Ascending aorta (tissue), 2 donors: Measurements from ENCODE around the gene C10orf105. TPM values are rescaled to one million over a fixed set of nuclear protein-coding genes. Genes with fewer than 3 reads are reported as not detected.

Source experiments
- DNase-seq, 2 donors: peaks; one replicate each; pipeline ENCODE4 v3.0.0-alpha.2; 2019; ENCODE audit warnings: low spot score in 2 of 2
- H3K27ac ChIP-seq, 2 donors: fragments of 200-600 bp; sonication (generic); one replicate each; pipeline ENCODE4 v1.5.1; 2016 to 2017; ENCODE audit warnings: mild to moderate bottlenecking in 1 of 2
- H3K27me3 ChIP-seq: fragments of 200-600 bp; sonication (generic); one replicate; pipeline ENCODE4 v1.5.1; 2017
- H3K36me3 ChIP-seq, 2 donors: fragments of 200-600 bp; sonication (generic); one replicate each; pipeline ENCODE4 v1.5.1; 2016
- H3K4me1 ChIP-seq, 2 donors: fragments of 200-600 bp; sonication (generic); one replicate each; pipeline ENCODE4 v1.5.1; 2016 to 2017; ENCODE audit warnings: mild to moderate bottlenecking in 1 of 2
- H3K4me3 ChIP-seq, 2 donors: fragments of 200-600 bp; sonication (generic); one replicate each; pipeline ENCODE4 v1.5.1; 2016 to 2017; ENCODE audit warnings: mild to moderate bottlenecking in 1 of 2
- H3K9me3 ChIP-seq, 2 donors: fragments of 200-600 bp; sonication (generic); one replicate each; pipeline ENCODE4 v1.5.1; 2016
- CTCF ChIP-seq, 3 experiments: fragments of 200-600 bp in 2 of 3; fragments of 450-650 bp in 1 of 3; sonication (generic) in 2 of 3; IDR thresholded peaks; one replicate each; pipeline ENCODE4 v1.5.1; 2016 to 2019; ENCODE audit warnings: antibody characterized with exemption in 3 of 3, mild to moderate bottlenecking in 1 of 3, moderate library complexity in 1 of 3
- intact Hi-C: fragments of 100-400 bp; cut with DNase I; formaldehyde crosslinking; loops from one replicate; pipeline ENCODE4 v1.15.1; 2023
- total RNA-seq: library from RNA; depleted of rRNA; stranded (reverse); fragments of >200 nt; gene quantifications from one replicate; pipeline ENCODE4 v1.1.0, GENCODE V29; 2016

C10orf105 gene
- total RNA-seq, 1 donor from 2014 or later = not detected

- no peaks in the 10 kb centered on the region for H3K27me3 ChIP-seq
- intact Hi-C loops = no loop called here
- H3K4me3 ChIP-seq = no peak overlapping the region
- no peak for DNase-seq
- H3K4me1 ChIP-seq = no peaks in the 10 kb centered on the region
- no peaks in the 10 kb centered on the region for H3K36me3 ChIP-seq
- no peak overlapping the region for H3K27ac ChIP-seq
- no peaks in the 10 kb centered on the region for H3K9me3 ChIP-seq
- TF ChIP-seq CTCF (IDR thresholded peaks at IDR 0.05) = no peak
Observed at GRCh38 chr10:71687480-71687879, 32.1 kb downstream of the C10orf105 start.

- Histone ChIP-seq H3K4me3 (no peak overlapping the region), H3K4me1 (no peaks in the 10 kb centered on the region), H3K36me3 (no peaks in the 10 kb centered on the region), H3K9me3 (no peaks in the 10 kb centered on the region), H3K27me3 (no peaks in the 10 kb centered on the region), H3K27ac (no peak overlapping the region)
- no peak for TF ChIP-seq CTCF (IDR thresholded peaks at IDR 0.05)
- DNase-seq = no peak
- intact Hi-C loops = no loop called here
Observed at GRCh38 chr10:71687077-71687476, 32.5 kb downstream of the C10orf105 start.

GRCh38 chr10:71685554-71686232, 33.9 kb downstream of the C10orf105 start:
- DNase-seq = no peak
- TF ChIP-seq CTCF (IDR thresholded peaks at IDR 0.05) = no peak
- no peaks in the 10 kb centered on the region for H3K9me3 ChIP-seq
- no peak overlapping the region for H3K27ac ChIP-seq
- no peaks in the 10 kb centered on the region for H3K27me3 ChIP-seq
- no peak overlapping the region for H3K4me3 ChIP-seq
- no peaks in the 10 kb centered on the region for H3K36me3 ChIP-seq
- H3K4me1 ChIP-seq = no peaks in the 10 kb centered on the region
- intact Hi-C loops = no loop called here

- H3K27ac ChIP-seq = no peak overlapping the region
- no peaks in the 10 kb centered on the region for H3K36me3 ChIP-seq
- H3K4me3 ChIP-seq = no peak overlapping the region
- no peaks in the 10 kb centered on the region for H3K4me1 ChIP-seq
- H3K9me3 ChIP-seq = no peaks in the 10 kb centered on the region
- no peak for DNase-seq
- H3K27me3 ChIP-seq = no peaks in the 10 kb centered on the region
- intact Hi-C loops = no loop called here
- no peak for TF ChIP-seq CTCF (IDR thresholded peaks at IDR 0.05)
Observed at GRCh38 chr10:71684356-71685173, 35.0 kb downstream of the C10orf105 start.

GRCh38 chr10:71683301-71683700, 36.3 kb downstream of the C10orf105 start:
- Histone ChIP-seq H3K36me3 (no peaks in the 10 kb centered on the region), H3K4me3 (no peak overlapping the region), H3K27me3 (no peaks in the 10 kb centered on the region), H3K4me1 (no peaks in the 10 kb centered on the region), H3K27ac (no peak overlapping the region), H3K9me3 (no peaks in the 10 kb centered on the region)
- intact Hi-C loops = no loop called here
- no peak for TF ChIP-seq CTCF (IDR thresholded peaks at IDR 0.05)
- DNase-seq = no peak
